Measurements from ENCODE around the gene XPO5.
A peak's percentile ranks its signal among the peaks of the same experiment; 100 is the strongest.

Gene XPO5

GRCh38 chr6:43524483-43524961 lies 51.3 kb downstream of the XPO5 start:
- TF ChIP-seq CTCF (conservative IDR thresholded peaks at IDR 0.05; ENCODE audit: low read depth, low read length), result no peak
- DNase-seq (ENCODE audit: low read depth), result no peak
- H3K4me3 ChIP-seq (ENCODE audit: low read length), result no peak overlapping the region

- no peak for TF ChIP-seq CTCF (conservative IDR thresholded peaks at IDR 0.05; ENCODE audit: low read depth, low read length)
- no peak for DNase-seq (ENCODE audit: low read depth)
- no peak overlapping the region for H3K4me3 ChIP-seq (ENCODE audit: low read length)
Measured at GRCh38 chr6:43523284-43523683, 52.6 kb downstream of the XPO5 start.

GRCh38 chr6:43522547-43523261 lies 53.1 kb downstream of the XPO5 start:
- H3K4me3 ChIP-seq (ENCODE audit: low read length), result no peak overlapping the region
- DNase-seq (ENCODE audit: low read depth), result no peak
- TF ChIP-seq CTCF (conservative IDR thresholded peaks at IDR 0.05; ENCODE audit: low read depth, low read length), result no peak

GRCh38 chr6:43521836-43522235 lies 54.0 kb downstream of the XPO5 start:
- no peak overlapping the region for H3K4me3 ChIP-seq (ENCODE audit: low read length)
- no peak for DNase-seq (ENCODE audit: low read depth)
- TF ChIP-seq CTCF (conservative IDR thresholded peaks at IDR 0.05; ENCODE audit: low read depth, low read length), result no peak

GRCh38 chr6:43520097-43520496 lies 55.7 kb downstream of the XPO5 start:
- no peak overlapping the region for H3K4me3 ChIP-seq (ENCODE audit: low read length)
- no peak for TF ChIP-seq CTCF (conservative IDR thresholded peaks at IDR 0.05; ENCODE audit: low read depth, low read length)
- no peak for DNase-seq (ENCODE audit: low read depth)

- TF ChIP-seq CTCF (conservative IDR thresholded peaks at IDR 0.05; ENCODE audit: low read depth, low read length), result no peak
- DNase-seq (ENCODE audit: low read depth), result no peak
- peak overlapping the region; percentile 87 for H3K4me3 ChIP-seq (ENCODE audit: low read length)
Measured at GRCh38 chr6:43517505-43518357, 58.1 kb downstream of the XPO5 start.

Measured in retinal pigment epithelial cell (primary cell).